ENCODE results near the gene RACK1. TPM values are rescaled to one million over a fixed set of nuclear protein-coding genes. Genes with fewer than 3 reads are reported as not detected.
A peak's percentile ranks its signal among the peaks of the same experiment; 100 is the strongest.

The RACK1 gene
- total RNA-seq, 2 experiments from 2014 or later, result 1,749 to 1,772 TPM

- ChIA-PET CTCF (interaction anchor here (1.0 to 2.8 kb wide), 8 partner anchors 16 to 50 kb away, joined by 3 to 11 read pairs (median 4); partner anchors contain the start of genes RACK1 and TRIM7), POLR2A (interaction anchor here (0.7 to 31.8 kb wide), 14 partner anchors 8 to 931 kb away, joined by 3 to 1091 read pairs (median 4); partner anchors contain the start of genes RACK1, TRIM52 and TRIM7)
- Mint-ChIP-seq H3K4me1 (peaks cover 69% of the 10 kb centered on the region), H3K36me3 (ENCODE audit: low read depth) (peaks cover 20% of the 10 kb centered on the region), H3K4me3 (peak within 1 kb of the TSS; percentile 99), H3K27ac (peak within 1 kb of the TSS; percentile 100), H3K27me3 (peaks cover 4% of the 10 kb centered on the region), H3K9me3 (no peaks in the 10 kb centered on the region)
- DNase-seq, result peak; percentile 98
Measured at GRCh38 chr5:181223058-181223728, 20.5 kb downstream of the RACK1 start, which contains the start of gene TRIM41. Gene TRIM41, plus strand, starts transcription at chr5:181223281. Its CDS starts 719 bp downstream, at chr5:181224000.

DNA sequence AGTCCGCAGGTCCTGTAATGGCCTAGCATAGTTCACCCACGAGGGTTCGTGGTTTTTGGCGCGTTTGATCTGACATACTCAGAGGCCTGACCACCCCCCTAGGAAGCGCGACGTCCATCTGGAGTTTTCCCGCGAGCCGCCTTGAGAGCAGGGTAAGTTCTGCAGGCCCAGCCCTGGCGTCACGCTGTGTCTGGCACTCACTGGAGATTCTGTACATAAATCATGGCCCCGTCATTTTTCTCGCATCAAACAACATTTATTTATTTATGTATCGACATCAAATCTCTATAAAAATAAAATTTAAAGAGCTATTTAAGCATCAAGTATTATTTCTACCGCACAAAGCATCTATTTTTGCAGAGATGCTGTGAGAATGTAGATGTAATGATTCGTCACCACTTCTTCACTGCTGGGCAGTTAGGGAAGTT, 21.1 kb downstream of the RACK1 start:
- Mint-ChIP-seq H3K27ac (peak overlapping the region; percentile 100), H3K4me3 (peak overlapping the region; percentile 99), H3K27me3 (peaks cover 4% of the 10 kb centered on the region), H3K9me3 (no peaks in the 10 kb centered on the region), H3K36me3 (ENCODE audit: low read depth) (peaks cover 23% of the 10 kb centered on the region), H3K4me1 (peaks cover 74% of the 10 kb centered on the region)
- CTCF ChIA-PET, result interaction anchor here (1.0 to 2.8 kb wide), 9 partner anchors 16 to 54 kb away, joined by 3 to 11 read pairs (median 4); partner anchors contain the start of genes RACK1 and TRIM7
- POLR2A ChIA-PET, result interaction anchor here (0.7 to 31.8 kb wide), 13 partner anchors 8 to 420 kb away, joined by 3 to 1091 read pairs (median 4); partner anchors contain the start of genes RACK1, TRIM52 and TRIM7
- DNase-seq, result no peak

DNA sequence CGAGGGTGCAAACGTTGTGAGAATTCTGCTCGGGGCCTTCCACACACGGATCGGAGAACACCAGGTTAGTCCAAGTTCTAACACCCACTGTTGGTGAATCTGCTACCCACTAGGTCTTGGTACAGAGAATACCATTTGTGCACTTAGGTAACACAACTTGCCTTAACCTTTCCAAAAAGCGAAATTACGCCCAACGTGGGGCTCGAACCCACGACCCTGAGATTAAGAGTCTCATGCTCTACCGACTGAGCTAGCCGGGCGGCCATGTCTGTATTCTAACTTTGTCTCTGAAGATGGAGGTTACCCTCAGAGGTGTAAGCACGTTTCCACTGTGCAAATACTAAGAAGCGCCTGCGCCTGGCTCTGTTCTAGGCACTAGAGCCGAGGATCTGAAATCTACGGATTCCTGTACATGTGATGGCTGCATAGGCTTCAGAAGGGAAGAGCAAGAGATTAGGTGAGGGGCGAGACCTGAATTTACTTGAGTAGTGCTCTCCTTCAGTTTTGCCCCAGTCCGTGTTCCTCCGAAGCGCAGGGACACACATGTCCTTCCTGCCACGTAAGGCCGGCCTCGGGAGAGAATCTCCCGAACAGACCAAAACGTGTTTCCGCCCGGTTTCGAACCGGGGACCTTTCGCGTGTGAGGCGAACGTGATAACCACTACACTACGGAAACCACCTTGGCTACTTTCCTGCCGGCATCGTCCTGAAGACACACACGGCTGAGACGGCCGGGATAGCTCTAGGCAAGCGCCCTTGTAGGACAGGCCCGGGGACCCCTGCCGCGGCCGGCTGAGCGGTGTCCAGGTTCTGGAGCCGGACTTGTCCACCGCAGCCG, 21.7 kb downstream of the RACK1 start:
- POLR2A ChIA-PET, result interaction anchor here (0.6 to 31.8 kb wide), 14 partner anchors 9 to 419 kb away, joined by 3 to 1091 read pairs (median 4); partner anchors contain the start of genes RACK1, TRIM52 and TRIM7
- peak; percentile 94 for DNase-seq
- H3K27me3 Mint-ChIP-seq, result peaks cover 4% of the 10 kb centered on the region
- peaks cover 23% of the 10 kb centered on the region for H3K36me3 Mint-ChIP-seq (ENCODE audit: low read depth)
- peaks cover 81% of the 10 kb centered on the region for H3K4me1 Mint-ChIP-seq
- no peaks in the 10 kb centered on the region for H3K9me3 Mint-ChIP-seq
- peak overlapping the region; percentile 99 for H3K4me3 Mint-ChIP-seq
- CTCF ChIA-PET, result interaction anchor here (1.0 to 2.8 kb wide), 8 partner anchors 15 to 54 kb away, joined by 3 to 11 read pairs (median 4); partner anchors contain the start of gene RACK1
- peak overlapping the region; percentile 100 for H3K27ac Mint-ChIP-seq

DNA sequence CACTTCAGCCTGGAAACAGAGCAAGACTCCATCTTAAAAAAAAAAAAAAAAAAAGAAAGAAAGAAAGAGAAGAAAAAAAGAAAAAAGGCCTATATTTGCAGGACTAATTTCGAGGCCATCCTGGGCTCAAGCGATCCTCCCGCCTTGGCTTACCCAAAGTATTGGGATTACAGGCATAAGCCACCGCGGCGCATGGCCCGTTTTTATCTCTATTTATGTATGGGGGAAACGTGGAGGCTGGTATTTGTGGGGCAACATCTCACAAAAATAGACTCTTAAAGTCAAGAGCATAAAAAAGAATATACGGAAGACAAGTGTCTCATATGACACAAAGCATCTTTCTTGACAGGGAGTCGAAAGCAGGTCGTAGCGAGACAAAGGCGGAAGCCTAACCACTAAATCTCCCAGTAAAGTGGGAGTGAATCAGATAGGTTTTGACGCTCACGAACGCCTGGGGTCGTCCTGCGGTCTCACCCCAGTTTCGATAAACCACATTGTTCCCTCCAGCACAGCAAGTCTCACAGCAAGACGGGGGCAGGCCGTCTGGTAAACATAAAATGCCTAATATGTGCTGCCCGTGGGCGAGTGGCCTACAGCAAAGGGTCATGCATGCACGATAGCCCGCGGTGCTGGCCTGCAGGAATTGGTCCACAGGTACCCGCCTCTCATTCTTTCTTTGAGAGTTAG, 22.5 kb downstream of the RACK1 start:
- H3K27me3 Mint-ChIP-seq, result peaks cover 4% of the 10 kb centered on the region
- H3K4me1 Mint-ChIP-seq, result peaks cover 83% of the 10 kb centered on the region
- DNase-seq, result peak; percentile 72
- CTCF ChIA-PET, result interaction anchor here (2.8 kb wide), 1 partner anchor 32 kb away, joined by 11 read pairs; no protein-coding TSS in a partner anchor
- peak overlapping the region; percentile 99 for H3K4me3 Mint-ChIP-seq
- H3K9me3 Mint-ChIP-seq, result no peaks in the 10 kb centered on the region
- POLR2A ChIA-PET, result interaction anchor here (0.6 to 31.8 kb wide), 8 partner anchors 15 to 390 kb away, joined by 3 to 1091 read pairs (median 8); partner anchors contain the start of genes RACK1, TRIM52 and TRIM7
- H3K27ac Mint-ChIP-seq, result peak overlapping the region; percentile 100
- peaks cover 19% of the 10 kb centered on the region for H3K36me3 Mint-ChIP-seq (ENCODE audit: low read depth)

DNA sequence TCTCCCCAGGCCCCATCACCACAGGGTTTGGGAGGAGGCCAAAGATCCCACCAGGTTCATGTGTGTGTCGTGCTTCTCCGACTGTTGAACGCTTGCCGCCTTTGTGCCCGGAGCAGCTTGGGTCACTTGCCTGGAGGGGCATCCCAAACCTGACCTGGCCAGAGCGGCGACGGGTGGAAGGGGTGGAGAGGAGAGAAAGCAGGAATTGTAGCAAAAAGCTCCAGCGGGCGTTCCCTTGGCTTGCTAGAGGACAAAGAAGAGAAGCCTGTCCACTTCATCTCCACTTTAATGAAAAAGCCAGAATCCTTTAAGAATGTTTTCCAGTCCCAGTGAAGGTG, 23.6 kb downstream of the RACK1 start:
- Mint-ChIP-seq H3K4me3 (peak overlapping the region; percentile 21), H3K36me3 (ENCODE audit: low read depth) (peaks cover 16% of the 10 kb centered on the region), H3K4me1 (peaks cover 74% of the 10 kb centered on the region), H3K27me3 (peaks cover 4% of the 10 kb centered on the region), H3K27ac (peak overlapping the region; percentile 100), H3K9me3 (no peaks in the 10 kb centered on the region)
- CTCF ChIA-PET, result no interaction called here
- POLR2A ChIA-PET, result interaction anchor here (1.0 to 1.6 kb wide), 3 partner anchors 13 to 47 kb away, joined by 3 to 6 read pairs (median 5); partner anchors contain the start of gene TRIM52
- DNase-seq, result no peak

DNA sequence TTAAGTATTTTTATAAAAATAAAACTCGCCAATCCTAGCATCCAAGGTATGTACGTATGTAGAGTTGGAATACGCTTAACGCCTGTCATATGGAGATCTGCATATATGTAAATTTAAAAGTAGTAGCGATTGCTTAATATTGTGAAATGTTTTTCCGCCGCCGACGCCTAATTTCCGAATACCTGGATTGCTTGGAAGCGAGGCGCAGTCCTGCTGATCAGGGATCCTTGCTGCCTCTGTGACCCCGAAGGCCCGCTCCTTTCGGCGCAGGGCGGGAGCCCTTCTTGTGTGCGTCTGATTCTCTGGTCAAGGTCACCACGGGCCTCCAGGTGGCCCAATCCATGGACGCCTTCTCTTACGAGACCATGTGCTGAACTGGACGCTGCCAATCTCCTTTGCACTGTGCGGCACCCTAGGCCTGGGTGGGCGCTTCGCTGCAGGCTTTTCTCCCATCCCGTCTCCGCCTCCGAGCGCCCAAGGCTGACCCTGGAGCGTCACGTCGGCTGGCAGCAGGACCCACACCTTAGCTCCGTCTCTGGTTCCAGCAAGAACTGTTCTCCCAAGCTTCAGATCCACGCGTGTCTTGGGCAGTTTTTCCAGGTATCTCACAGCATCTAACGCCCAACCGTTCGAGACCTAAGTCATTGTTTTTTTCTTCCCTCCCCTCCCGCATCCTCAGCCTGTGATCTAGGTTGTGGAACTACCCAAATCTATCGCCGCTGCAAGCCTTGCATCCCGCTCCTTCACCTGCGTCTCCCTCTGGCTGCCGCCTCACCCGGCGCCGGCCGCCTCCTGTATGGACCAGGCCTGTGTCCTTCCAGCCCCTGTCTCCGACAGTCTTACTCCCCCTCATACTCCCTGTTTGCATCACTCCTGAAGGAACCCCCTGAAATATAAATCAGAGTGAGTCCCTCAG, 24.2 kb downstream of the RACK1 start:
- DNase-seq, result no peak
- H3K27ac Mint-ChIP-seq, result peak overlapping the region; percentile 51
- no peaks in the 10 kb centered on the region for H3K9me3 Mint-ChIP-seq
- CTCF ChIA-PET, result no interaction called here
- H3K4me3 Mint-ChIP-seq, result peak overlapping the region; percentile 21
- peaks cover 4% of the 10 kb centered on the region for H3K27me3 Mint-ChIP-seq
- peaks cover 68% of the 10 kb centered on the region for H3K4me1 Mint-ChIP-seq
- POLR2A ChIA-PET, result interaction anchor here (1.5 to 1.6 kb wide), 2 partner anchors 13 to 41 kb away, joined by 5 to 6 read pairs; partner anchors contain the start of gene TRIM52
- peaks cover 12% of the 10 kb centered on the region for H3K36me3 Mint-ChIP-seq (ENCODE audit: low read depth)

DNA sequence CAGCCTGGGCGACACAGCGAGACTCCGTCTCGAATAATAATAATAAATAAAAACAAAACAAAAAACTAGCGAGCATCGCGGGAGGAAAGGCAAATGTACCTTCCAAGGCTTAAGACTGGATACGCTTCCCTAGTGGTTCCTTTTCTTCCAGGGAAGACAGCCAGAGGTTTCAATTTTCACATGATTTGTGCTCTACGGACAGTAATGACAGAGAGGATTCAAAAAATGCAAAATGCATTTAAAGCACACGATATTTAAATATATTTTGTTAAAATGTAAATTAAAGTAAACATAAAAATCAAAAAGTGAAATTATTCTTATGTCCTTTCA, 24.9 kb downstream of the RACK1 start:
- Mint-ChIP-seq H3K9me3 (no peaks in the 10 kb centered on the region), H3K27ac (peak overlapping the region; percentile 89), H3K4me3 (peak overlapping the region; percentile 87), H3K27me3 (peaks cover 4% of the 10 kb centered on the region), H3K4me1 (peaks cover 64% of the 10 kb centered on the region), H3K36me3 (ENCODE audit: low read depth) (peaks cover 9% of the 10 kb centered on the region)
- CTCF ChIA-PET, result no interaction called here
- POLR2A ChIA-PET, result no interaction called here
- no peak for DNase-seq

DNA sequence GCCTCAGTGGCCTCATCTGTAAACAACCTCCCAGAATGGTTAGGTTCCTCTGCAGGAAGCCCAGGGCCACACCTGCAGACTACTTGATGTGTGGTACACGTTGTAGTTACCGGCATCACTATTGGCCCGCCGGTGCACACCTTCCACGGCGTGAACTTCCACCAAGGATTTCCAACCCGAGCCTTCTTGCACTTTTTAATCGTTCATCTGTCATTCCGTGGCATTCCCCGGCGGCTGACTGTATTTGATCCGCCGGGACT, 26.0 kb downstream of the RACK1 start:
- H3K9me3 Mint-ChIP-seq, result no peaks in the 10 kb centered on the region
- H3K27me3 Mint-ChIP-seq, result peaks cover 8% of the 10 kb centered on the region
- H3K27ac Mint-ChIP-seq, result peak overlapping the region; percentile 89
- CTCF ChIA-PET, result interaction anchor here (2.3 kb wide), 1 partner anchor 10 kb away, joined by 13 read pairs; no protein-coding TSS in a partner anchor
- H3K4me3 Mint-ChIP-seq, result peak overlapping the region; percentile 87
- H3K36me3 Mint-ChIP-seq (ENCODE audit: low read depth), result peaks cover 9% of the 10 kb centered on the region
- H3K4me1 Mint-ChIP-seq, result peaks cover 59% of the 10 kb centered on the region
- POLR2A ChIA-PET, result interaction anchor here (1.0 to 2.4 kb wide), 3 partner anchors 10 to 33 kb away, joined by 3 to 12 read pairs (median 10); partner anchors contain the start of gene RACK1
- peak; percentile 48 for DNase-seq

- peak; percentile 61 for DNase-seq
- no peaks in the 10 kb centered on the region for H3K9me3 Mint-ChIP-seq
- H3K36me3 Mint-ChIP-seq (ENCODE audit: low read depth), result peaks cover 8% of the 10 kb centered on the region
- ChIA-PET CTCF (interaction anchor here (1.8 to 2.3 kb wide), 2 partner anchors 10 to 26 kb away, joined by 4 to 13 read pairs; no protein-coding TSS in a partner anchor), POLR2A (interaction anchor here (1.0 to 2.4 kb wide), 5 partner anchors 9 to 44 kb away, joined by 3 to 12 read pairs (median 10); partner anchors contain the start of genes RACK1 and TRIM52)
- H3K4me3 Mint-ChIP-seq, result peak overlapping the region; percentile 87
- H3K27ac Mint-ChIP-seq, result peak overlapping the region; percentile 89
- H3K27me3 Mint-ChIP-seq, result peaks cover 7% of the 10 kb centered on the region
- peaks cover 56% of the 10 kb centered on the region for H3K4me1 Mint-ChIP-seq
Measured at GRCh38 chr5:181217111-181217802, 26.4 kb downstream of the RACK1 start.

DNA sequence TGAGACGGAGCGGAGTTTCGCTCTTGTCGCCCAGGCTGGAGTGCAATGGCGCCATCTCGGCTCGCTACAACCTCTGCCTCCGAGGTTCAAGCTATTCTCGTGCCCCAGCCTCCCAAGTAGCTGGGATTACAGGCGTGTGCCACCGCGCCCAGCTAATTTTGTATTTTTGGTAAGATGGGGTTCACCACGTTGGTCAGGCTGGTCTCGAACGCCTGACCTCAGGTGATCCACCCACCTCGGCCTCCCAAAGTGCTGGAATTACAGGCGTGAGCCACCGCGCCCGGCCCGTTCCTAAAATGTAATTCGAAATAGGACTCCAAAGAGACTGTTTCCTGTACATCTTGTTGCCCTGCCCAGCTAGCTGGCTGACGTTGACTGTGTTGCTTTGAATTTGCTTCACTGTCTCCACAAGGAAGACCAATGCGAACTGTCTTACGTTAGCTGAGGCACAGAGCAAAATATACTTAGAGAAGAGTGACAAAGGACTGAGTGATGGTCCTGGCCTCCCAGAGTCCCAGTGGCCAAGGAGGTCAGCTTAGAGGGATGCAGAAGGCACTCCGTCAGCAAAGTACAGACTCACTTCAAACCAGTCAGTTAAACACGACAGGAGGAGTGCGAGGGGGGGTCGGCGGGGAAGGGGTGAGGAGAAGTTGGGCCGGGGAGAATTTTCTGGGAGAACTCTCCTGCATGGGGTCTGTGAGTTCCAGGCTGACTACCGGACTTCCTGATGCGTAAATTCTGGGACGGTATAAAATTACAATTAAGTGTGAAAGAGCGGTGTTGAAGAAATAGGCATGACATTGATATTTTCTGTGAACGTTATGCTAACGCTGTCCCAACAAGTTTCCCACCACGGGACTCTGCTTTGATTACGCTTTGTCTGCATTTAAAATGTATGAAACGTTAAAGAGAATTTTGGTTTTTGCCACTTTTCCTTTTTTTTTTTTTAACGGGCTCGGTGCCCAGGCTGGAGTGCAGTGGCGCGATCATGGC, 27.4 kb downstream of the RACK1 start:
- H3K27ac Mint-ChIP-seq, result peak overlapping the region; percentile 50
- CTCF ChIA-PET, result interaction anchor here (0.5 to 2.3 kb wide), 5 partner anchors 9 to 256 kb away, joined by 3 to 13 read pairs (median 4); no protein-coding TSS in a partner anchor
- POLR2A ChIA-PET, result interaction anchor here (1.8 to 2.4 kb wide), 4 partner anchors 8 to 45 kb away, joined by 6 to 12 read pairs (median 10); partner anchors contain the start of genes RACK1 and TRIM52
- H3K4me1 Mint-ChIP-seq, result peaks cover 47% of the 10 kb centered on the region
- peak overlapping the region; percentile 74 for H3K4me3 Mint-ChIP-seq
- peaks cover 4% of the 10 kb centered on the region for H3K27me3 Mint-ChIP-seq
- peaks cover 4% of the 10 kb centered on the region for H3K36me3 Mint-ChIP-seq (ENCODE audit: low read depth)
- no peaks in the 10 kb centered on the region for H3K9me3 Mint-ChIP-seq
- peak; percentile 46 for DNase-seq
